ES-I3 (cell line): ENCODE measurements around the gene ELAVL1.
"Not testable (repeated sequence)": the region's sequence is repeated elsewhere in the genome, so short reads cannot be mapped to it uniquely, and the experiment has no call there.

ENCODE experiments used
- H3K36me3 ChIP-seq: 2 replicates; pipeline ENCODE4 v1.6.1; 2013; ENCODE audit warnings: mild to moderate bottlenecking, low read length, control low read depth, moderate library complexity; ENCODE audit not compliant: insufficient read depth
- H3K4me1 ChIP-seq: 2 replicates; pipeline ENCODE4 v1.6.1; 2013; ENCODE audit warnings: mild to moderate bottlenecking, control low read depth, low read length; ENCODE audit not compliant: insufficient read depth
- H3K9ac ChIP-seq: 2 replicates; pipeline ENCODE4 v1.6.1; 2013; ENCODE audit warnings: low read depth, mild to moderate bottlenecking, low read length, moderate library complexity
- H3K9me3 ChIP-seq: 2 replicates; pipeline ENCODE4 v1.6.1; 2013; ENCODE audit warnings: mild to moderate bottlenecking, low read length, moderate library complexity; ENCODE audit not compliant: control insufficient read depth, insufficient read depth

Gene ELAVL1

DNA sequence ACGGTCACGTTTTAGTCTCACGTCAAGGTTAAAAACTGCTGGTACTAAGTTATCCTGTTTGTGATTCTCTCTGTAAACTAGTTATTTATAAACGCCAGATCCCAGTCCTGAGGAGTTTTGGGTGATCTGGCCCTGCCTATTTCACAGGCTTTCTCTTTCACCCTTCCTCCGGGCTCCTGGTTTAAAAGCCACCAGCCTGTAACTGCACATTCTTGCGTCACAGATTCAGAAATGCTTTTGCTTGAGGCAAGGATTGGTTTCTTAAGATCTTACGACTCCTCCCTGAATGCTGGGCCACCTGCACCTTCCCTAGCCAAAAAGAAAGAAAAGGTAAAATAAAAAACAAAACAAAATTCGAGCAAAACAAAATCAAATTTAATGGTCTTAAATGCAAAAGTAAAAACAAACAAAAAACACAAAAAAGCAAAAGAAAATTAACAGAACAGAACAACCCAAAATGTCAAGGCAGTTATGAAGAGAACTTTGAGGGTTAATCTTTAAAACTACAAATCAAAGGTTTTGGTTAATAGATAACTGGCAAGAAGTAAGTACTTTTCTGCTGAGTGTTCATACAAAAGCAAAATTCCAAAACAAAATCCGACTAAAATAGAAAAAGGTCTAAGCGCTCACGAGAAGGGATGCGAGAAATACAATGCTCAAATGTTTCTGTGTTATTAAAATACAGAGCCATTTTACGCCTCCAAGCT lies 43.4 kb downstream of the ELAVL1 start:
- Histone ChIP-seq H3K9me3 (no peaks in the 10 kb centered on the region), H3K9ac (no peak overlapping the region), H3K4me1 (no peaks in the 10 kb centered on the region), H3K36me3 (peaks cover 42% of the 10 kb centered on the region)

DNA sequence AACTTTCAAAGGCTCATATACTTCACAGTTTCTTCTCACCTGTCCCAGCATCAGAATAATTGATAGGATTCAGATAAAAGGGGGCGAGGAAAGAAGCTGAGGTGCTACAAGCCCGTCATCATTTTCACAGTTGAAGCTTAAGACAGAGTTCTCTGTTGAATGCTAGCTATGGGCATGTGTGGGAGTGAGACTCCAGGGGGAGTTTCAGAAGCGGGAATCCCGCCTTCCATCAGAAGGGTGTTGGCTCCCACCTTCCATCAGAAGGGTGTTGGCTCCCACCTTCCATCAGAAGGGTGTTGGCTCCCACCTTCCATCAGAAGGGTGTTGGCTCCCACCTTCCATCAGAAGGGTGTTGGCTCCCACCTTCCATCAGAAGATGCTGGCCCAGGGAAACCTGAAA lies 44.4 kb downstream of the ELAVL1 start:
- H3K9me3 ChIP-seq, H3K4me1 ChIP-seq, H3K9ac ChIP-seq: not testable (repeated sequence)
- peaks cover 37% of the 10 kb centered on the region for H3K36me3 ChIP-seq

DNA sequence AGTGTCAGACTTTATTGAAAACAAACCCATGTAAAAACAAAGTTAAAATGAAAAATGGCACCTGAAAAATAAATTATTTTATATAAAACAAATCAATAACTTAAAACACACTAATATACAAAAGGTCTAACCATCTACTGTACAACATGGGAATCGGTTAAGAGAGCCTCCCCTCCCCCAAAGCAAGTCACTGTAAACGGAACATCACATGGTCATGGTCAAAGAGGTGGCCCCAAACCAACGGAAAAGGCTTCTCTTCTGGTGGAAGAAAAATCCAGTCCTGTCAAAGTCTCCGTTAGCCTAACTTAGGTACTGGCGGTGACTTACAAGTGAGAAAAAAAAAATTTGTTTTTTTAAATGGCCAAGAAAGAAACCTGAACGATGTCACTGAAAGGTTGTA lies 46.2 kb downstream of the ELAVL1 start:
- Histone ChIP-seq H3K9ac (no peak overlapping the region), H3K4me1 (no peaks in the 10 kb centered on the region), H3K36me3 (peaks cover 27% of the 10 kb centered on the region), H3K9me3 (no peaks in the 10 kb centered on the region)

DNA sequence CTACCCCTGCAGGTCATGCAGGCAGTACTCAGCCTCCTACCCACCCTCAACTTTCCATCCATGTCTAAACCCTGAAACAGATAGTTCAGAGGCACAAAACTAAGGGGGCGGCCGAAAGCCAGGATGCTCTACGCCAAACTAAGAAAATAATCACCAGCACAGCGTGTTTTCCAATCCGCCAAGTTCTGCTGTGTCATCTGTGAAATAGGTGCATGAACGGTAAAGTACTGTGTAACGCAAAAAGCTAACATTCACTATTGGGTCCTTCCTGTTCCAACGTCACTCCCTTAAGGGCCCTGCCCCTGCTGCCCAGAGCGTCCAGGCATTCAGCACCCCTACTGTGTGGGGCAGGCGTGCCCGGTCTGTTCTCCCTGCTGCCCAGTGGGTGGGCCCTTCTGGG lies 49.7 kb downstream of the ELAVL1 start:
- no peaks in the 10 kb centered on the region; the same call in 1 of the 2 replicates for H3K4me1 ChIP-seq
- H3K9ac ChIP-seq = no peak overlapping the region
- H3K9me3 ChIP-seq = no peaks in the 10 kb centered on the region
- peaks cover 7% of the 10 kb centered on the region for H3K36me3 ChIP-seq

DNA sequence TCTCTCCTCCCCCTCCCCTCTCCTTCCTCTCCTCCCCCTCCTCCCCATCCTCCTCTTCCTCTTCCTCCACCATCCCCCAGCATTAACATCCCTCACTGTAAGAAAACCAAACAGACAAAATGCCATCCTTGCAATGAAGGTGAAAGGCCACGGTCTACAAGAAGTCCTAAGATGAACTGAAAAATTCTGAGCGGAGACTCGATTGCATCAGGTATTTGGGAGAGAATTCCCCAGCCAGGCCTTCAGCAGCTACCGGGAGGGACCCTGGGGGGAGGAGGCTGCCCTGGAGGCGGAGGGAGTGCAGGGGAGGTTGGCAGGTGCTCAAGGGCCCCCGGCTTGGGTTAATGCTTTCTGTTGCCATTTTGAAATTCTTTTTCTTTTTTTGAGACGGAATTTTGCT lies 51.9 kb downstream of the ELAVL1 start:
- no peaks in the 10 kb centered on the region for H3K36me3 ChIP-seq
- no peaks in the 10 kb centered on the region; the same call in 1 of the 2 replicates for H3K4me1 ChIP-seq
- H3K9ac ChIP-seq = no peak overlapping the region
- H3K9me3 ChIP-seq = no peaks in the 10 kb centered on the region

DNA sequence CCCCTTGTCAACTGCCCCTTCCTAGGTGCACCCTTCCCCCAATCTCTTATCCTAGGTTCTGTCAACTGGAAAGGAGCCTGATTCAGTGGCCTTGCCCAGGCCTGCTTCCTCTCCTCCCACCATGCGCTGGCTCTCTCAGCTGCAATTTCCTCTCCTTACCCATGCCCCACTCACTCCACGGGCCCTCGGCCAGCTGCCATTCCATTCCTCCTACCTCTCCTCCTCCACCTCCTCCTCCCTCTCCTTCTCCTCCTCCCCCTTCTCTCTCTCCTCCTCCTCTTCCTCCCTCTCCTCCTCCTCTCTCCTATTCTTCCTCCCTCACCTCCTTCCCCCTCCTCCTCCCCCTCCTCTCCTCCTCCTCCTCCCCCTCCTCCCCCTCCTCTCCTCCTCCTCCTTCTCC lies 52.4 kb downstream of the ELAVL1 start:
- Histone ChIP-seq H3K9ac (no peak overlapping the region), H3K9me3 (no peaks in the 10 kb centered on the region), H3K4me1 (no peaks in the 10 kb centered on the region; the same call in 1 of the 2 replicates), H3K36me3 (no peaks in the 10 kb centered on the region)

DNA sequence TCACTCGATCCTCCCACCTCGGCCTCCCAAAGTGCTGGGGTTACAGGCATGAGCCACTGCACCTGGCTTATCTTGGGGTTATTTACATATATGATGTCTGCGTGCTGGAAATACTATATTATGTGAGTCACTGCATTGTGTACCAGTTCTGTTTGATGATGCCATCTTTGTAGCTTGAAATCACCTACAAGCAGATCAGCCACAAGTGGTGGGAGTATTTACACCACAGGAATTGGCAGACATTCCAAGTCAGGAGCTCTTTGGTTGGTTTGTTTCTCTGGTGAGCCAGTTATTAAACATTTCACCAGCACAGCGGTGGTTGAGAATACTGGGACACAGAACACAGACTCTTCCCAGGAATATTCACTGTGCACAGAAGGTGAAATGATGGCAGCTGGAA lies 57.5 kb downstream of the ELAVL1 start:
- H3K9me3 ChIP-seq = no peaks in the 10 kb centered on the region
- no peak overlapping the region for H3K9ac ChIP-seq
- H3K36me3 ChIP-seq = no peaks in the 10 kb centered on the region
- H3K4me1 ChIP-seq = no peaks in the 10 kb centered on the region; the same call in 1 of the 2 replicates

DNA sequence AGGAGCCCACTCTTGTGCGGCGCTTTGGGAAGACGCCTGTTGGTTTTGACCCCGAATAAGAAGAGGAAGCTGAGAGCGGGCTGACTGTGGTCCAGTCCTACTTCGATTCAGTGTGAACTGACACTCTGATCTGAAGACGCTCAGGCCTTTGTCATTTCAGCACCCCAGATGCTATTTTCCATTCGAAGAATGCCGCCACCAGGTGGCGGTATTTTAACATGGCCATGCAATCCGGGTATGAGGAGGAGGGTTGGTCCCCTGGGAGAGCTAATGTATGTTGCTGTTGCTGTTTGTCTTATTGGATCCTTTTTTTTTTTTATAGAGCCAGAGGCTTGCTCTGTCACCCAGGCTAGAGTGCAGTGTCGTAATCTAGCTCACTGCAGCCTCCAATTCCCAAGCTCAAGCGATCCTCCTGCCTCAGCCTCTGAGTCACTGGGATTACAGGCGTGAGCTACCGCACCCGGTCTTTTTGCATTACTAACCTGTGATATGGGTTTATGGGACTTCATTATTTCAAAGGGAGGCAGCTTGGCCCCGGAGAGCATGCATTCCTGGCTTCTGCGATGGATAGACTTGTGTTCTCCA lies 61.2 kb downstream of the ELAVL1 start:
- Histone ChIP-seq H3K9ac (peak overlapping the region; percentile 97), H3K4me1 (no peaks in the 10 kb centered on the region), H3K36me3 (peaks cover 4% of the 10 kb centered on the region; the same call in 1 of the 2 replicates), H3K9me3 (no peaks in the 10 kb centered on the region)

DNA sequence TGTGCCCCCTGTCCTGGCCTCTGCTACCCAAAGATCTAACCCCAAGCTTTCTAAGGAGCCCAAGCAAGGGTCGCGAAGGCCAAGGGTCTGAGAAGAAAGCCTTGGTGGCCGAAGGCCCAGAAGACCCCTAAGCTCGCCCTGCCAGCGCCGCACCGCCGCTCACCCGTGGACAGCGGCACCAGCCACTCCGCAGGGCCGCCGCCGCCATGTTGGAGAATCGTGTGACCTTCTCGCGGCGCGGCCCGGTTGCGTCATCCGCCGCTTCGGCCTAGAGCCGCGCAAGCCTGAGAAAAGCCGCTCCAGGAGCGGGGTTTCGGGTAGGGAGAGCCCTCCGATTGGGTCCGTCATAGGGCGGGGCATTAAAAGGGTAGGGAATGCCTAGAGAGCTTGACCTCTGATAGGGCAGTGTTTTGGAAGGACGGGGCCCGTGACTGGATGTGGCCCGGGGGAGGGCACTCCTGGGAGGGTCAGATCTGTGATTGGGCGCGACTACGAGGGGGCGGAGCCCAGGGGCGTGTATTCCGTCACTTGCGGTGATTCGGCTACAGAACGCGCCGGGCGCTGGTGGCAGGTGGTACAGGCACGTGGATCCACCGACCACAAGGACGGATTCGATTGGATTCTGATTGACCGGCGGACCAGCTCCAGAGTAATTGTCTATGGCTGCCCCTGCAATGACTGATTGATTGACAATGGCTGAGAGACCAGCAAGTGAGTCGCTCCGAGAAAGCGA lies 61.8 kb downstream of the ELAVL1 start, which contains the start of gene TIMM44:
TIMM44 (minus strand) TSS at position 223 of the 733 bp plus-strand sequence; CDS start at position 208, 15 bp downstream.
- peaks cover 4% of the 10 kb centered on the region; the same call in 1 of the 2 replicates for H3K36me3 ChIP-seq
- H3K9me3 ChIP-seq = no peaks in the 10 kb centered on the region
- peak within 1 kb of the TSS; percentile 97 for H3K9ac ChIP-seq
- H3K4me1 ChIP-seq = no peaks in the 10 kb centered on the region

DNA sequence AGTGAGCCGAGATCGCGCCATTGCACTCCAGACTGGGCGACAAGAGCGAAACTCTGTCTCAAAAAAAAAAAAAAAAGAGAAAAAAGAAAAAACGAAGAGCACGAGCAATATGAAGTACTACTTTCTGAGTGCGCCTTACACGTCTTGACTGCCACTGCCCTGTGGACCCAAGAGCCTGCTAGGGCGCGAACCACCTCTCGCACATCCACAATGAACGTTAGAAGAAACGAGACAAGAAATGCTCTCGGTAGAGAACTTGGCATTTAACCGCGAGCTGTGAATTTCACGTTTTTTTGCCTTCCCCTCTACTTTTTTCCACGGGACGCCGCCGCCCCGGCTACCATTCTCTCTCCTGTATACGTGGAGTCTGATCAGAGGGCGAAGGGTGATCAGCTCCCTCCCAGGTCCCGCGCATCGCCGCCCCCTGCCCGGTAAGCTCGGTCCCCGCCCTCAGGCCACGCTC lies 62.4 kb downstream of the ELAVL1 start:
- H3K4me1 ChIP-seq = no peaks in the 10 kb centered on the region
- H3K9me3 ChIP-seq = no peaks in the 10 kb centered on the region
- peaks cover 4% of the 10 kb centered on the region; the same call in 1 of the 2 replicates for H3K36me3 ChIP-seq
- H3K9ac ChIP-seq = peak overlapping the region; percentile 97

DNA sequence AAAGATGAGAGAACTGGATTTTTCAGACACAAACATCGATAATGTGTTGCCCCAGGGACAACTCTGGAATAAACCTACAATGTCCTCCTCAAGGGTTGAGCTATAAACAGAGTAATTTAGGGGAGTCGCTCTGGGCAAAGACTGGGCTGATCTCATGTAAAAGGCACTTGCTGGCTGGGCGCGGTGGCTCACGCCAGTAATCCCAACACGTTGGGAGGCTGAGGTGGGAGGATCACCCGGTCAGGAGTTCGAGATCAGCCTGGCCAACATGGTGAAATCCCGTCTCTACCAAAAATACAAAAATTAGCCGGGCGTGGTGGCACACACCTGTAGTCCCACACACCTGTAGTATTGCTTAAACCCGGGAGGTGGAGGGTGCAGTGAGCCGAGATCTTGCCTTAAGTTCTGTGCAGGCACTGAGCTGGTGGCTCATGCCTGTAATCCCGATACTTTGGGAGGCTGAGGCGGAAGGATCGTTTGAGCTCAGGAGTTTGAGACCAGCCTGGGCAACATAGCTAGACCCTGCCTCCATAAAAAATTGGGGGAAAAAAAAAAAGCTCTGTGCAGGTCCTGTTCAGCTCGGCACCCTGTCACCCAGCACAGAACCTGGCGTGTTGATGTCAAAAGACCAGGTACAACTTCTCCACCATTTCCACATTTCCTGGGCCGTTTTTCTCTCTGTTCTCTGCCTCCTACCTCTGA lies 63.4 kb downstream of the ELAVL1 start:
- Histone ChIP-seq H3K4me1 (no peaks in the 10 kb centered on the region), H3K9ac (peak overlapping the region; percentile 97; the same call in 1 of the 2 replicates), H3K36me3 (peaks cover 4% of the 10 kb centered on the region; the same call in 1 of the 2 replicates), H3K9me3 (no peaks in the 10 kb centered on the region)

DNA sequence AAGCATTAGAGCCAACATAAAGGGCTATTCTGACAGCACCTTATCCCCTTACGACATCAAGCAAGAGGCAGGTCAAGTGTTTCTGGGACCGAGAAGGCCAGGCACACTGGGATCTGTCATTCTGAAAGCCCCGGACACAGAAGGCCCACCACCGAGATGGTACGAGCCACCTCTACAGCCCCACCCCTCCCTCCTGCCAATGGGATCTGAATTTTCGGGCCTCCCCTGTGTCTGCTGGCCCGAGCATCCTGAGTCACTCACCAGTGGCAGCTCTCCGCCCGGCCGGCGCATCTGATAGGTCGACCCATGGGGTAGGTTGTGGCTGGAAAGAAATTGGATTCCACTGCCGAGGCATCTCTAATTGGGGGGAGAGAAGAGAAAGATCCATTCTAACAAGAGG lies 64.6 kb downstream of the ELAVL1 start:
- no peaks in the 10 kb centered on the region for H3K4me1 ChIP-seq
- H3K36me3 ChIP-seq = peaks cover 4% of the 10 kb centered on the region; the same call in 1 of the 2 replicates
- no peak overlapping the region for H3K9ac ChIP-seq
- H3K9me3 ChIP-seq = no peaks in the 10 kb centered on the region

DNA sequence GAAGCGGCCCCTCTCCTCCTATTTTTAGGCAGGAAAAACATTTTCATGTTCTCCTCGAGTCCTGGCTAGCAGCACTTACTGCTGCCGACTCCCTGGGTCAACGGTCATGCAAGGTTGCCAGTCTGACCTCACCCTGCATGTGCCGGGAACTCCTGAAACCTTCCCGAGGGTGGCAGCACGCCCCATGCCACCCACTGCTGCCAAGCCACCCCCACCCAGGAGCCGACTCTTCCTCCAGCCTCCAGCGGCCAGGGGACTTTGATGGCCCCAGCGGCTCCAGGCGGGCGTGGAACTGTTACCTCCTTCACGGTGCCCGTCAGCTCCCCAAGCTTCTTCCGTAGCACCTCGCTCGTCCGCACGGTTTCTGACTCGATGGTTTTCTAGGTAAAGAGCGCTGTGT lies 70.7 kb downstream of the ELAVL1 start:
- no peaks in the 10 kb centered on the region for H3K4me1 ChIP-seq
- no peaks in the 10 kb centered on the region for H3K9me3 ChIP-seq
- H3K36me3 ChIP-seq = peaks cover 8% of the 10 kb centered on the region
- no peak overlapping the region for H3K9ac ChIP-seq
